Eye (tissue), 1 donor: Measurements from ENCODE around the gene MOG.
A peak's percentile ranks its signal among the peaks of the same experiment; 100 is the strongest.

Experiments used
- DNase-seq: peaks from one replicate; pipeline ENCODE4 v3.0.0-alpha.2; 2015

Gene MOG

DNA sequence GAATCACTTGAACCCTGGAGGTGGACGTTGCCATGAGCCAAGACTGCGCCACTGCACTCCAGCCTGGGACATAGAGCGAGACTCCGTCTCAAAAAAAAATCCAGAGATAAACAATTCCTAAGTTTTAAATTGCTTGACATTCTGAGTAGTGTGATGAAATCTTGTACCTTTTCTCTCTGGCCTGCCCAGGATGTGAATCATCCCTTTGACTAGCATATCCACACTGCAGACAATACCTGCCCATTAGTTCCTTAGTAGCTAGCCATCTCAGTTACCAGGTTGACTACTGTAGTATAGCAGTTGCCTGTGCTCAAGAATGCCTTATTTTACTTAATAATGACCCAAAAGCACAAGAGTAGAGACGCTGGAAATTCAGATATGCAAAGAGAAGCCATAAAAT, 21.2 kb downstream of the MOG start:
- DNase-seq: no peak

- no peak for DNase-seq
Observed at GRCh38 chr6:29679962-29680361, 23.1 kb downstream of the MOG start.

DNA sequence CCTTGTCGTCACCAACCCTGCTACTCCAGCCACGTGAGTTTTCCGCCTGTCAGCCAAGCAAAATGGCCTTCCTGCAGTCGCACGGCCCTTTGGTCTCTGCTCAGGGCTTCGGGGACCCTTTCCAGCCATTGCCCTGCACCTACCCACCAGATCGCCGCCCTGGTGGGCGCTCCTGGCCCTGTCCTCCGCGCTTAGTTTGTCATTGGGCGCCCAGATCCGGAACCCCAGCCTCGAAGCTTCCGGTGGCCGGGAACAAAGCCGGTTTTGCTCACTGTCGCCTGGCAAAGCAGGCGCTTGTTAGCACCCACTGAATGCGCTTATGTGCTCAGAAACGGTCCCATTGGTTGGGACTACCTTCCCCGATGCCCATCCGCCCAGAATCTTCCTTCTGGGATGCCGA, 23.5 kb downstream of the MOG start:
- no peak for DNase-seq

DNA sequence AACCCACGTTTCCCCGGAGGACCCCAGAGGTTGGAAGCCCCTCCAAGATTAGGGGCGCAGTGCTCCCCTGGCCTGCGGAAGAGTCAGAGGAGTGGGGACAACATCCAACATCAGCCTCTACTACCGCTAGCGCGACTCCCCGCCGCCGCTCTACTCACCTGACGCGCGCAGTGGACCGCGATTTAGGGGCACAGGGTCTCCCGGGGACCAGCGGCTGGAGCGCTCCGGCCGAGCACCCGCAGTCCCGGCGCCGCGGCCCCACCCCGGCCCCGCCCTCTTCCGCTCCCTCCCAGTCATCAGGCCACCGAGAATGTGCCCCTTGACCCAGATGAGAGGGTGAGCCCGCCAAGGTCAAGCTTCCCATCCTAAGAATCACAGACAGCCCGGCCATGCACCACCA, 24.0 kb downstream of the MOG start, which contains the start of gene ZFP57:
ZFP57 (minus strand) TSS at position 249 of the 400 bp plus-strand sequence. CDS start 4,149 bp downstream, outside the sequence.
- DNase-seq: no peak

DNA sequence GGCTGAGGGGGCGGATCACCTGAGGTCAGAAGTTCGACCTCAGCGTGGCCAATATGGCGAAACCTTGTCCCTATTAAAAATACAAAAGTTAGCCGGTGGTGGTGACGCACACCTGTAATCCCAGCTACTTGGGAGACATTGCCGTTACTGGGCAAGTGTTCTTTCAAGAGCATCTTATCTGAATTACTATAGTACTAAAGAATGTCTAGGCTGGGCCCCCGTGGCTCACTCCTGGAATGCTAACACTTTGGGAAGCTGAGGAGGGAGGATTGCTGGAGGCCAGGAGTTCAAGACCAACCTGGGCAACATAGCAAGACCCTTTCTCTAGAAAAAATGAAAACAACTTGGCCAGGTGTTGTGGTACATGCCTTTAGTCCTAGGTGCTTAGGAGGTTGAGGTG, 24.9 kb downstream of the MOG start:
- DNase-seq: no peak

- DNase-seq: no peak
Observed at GRCh38 chr6:29685718-29686326, 28.9 kb downstream of the MOG start.

GRCh38 chr6:29694637-29695036, 37.7 kb downstream of the MOG start:
- no peak for DNase-seq

DNA sequence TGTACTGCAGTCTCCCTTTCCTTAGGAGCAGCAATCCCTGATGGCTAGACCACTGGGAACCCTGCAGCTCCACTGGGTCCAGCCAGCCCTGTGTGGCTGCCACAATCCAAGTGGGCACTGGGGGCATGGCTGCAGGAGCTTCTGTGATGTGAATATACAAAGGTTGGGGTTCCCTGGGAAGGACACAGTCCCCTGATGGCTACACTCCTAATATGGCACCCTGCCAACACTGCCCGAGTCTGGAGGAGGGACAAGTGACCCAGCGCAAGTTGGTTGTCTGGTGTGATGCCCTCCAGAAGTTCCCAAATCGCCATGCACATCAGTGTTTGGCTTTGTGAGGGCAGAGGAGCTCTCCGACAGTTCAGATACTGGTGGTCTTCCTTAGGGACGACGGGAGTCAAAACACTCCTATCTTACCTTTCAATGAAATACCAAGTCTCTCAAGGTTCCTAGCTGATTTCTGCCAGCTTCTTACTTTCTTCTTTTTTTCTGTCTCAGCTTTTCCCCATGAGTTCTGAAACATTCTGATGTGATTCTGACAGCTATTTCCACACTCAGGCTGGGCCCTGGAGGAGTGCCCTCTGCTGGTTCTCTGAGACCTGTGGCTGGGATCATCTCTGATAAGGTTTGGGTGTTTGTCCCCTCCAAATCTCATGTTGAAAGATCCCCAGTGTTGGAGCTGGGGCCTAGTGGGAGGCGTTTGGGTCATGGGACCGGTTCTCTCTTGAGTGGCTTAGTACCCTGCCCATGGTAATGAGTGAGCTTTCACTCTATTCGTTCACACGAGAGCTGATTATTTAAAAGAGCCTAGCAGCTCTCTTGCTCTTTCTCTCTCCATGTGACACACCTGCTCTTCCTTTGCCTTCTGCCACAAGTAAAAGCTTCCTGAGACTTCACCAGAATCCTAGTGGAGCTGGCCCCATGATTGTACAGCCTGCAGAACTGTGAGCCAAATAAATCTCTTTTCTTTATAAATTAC, 39.5 kb downstream of the MOG start:
- no peak for DNase-seq

- DNase-seq: peak; percentile 30
Observed at GRCh38 chr6:29702519-29703103, 45.7 kb downstream of the MOG start.

DNA sequence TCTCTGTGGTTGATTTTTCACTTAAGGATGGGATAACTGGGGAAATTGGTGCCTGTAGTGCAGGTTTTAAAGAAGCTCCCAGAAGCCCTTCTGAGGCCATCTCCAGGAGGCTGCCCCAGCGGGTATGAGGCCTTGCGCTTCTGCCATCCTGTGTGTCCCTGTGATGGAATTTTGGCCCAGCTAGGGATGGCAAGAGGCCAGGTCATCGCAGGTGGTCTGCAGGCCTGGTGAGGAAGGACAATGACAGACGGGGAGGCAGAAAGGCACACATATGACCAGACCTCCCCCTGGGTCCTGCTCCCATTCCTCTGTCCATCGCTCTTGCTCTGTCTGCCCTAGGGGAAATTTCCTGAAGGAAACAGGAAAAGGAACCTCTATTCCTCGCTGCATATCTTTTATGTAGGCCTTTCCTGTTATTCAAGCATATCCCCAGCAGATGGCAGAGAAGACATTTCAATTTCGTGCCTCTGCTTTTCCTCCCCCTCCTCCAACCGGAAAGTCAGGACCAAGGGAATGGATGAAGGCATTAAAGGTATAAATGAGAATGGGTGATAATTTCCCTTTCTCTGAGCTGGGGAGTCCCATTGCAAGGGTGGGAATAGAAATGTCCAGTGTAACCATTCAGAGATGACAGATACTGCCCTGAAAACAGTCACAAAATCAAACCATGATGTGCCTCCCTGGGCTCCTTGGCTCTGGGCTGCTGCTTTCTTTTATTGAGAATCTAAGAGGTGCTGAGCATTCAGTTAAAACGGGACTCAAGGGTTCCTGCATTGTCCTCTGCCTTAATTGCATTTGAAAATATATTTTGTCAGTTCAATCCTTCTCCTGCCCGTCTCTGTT, 48.7 kb downstream of the MOG start:
- DNase-seq: peak; percentile 80

- no peak for DNase-seq
Observed at GRCh38 chr6:29708432-29709179, 51.7 kb downstream of the MOG start.

GRCh38 chr6:29709188-29709587, 52.3 kb downstream of the MOG start:
- no peak for DNase-seq

- no peak for DNase-seq
Observed at GRCh38 chr6:29710281-29710941, 53.5 kb downstream of the MOG start.

DNA sequence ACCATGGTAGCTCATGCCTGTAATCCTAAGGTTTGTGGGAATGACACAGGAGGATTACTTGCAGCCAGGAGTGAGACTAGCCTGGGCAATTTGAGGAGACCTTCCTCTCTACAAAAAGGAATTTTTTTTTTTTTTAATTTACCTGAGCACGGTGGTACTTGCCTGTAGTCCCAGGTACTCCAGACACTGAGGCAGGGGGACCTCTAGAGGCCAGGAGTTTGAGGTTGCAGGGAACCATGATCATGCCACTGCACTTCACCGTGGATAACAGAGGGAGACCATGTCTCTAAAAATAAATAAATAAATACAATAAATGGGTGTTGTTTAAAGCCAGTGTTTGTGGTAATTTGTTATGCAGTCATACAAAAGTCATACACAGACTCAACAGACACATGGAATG, 64.0 kb downstream of the MOG start:
- DNase-seq: no peak
